Activated CD8-positive, alpha-beta memory T cell treated with anti-CD3 and anti-CD28 coated beads, Interleukin-2, amount 50 U/mL, for 24 hours (primary cell): ENCODE measurements around the gene TBC1D3B.
"Not testable (repeated sequence)": the region's sequence is repeated elsewhere in the genome, so short reads cannot be mapped to it uniquely, and the experiment has no call there.

Source experiments
- DNase-seq: peaks from one replicate; pipeline ENCODE4 v3.0.0-alpha.2; 2020; ENCODE audit errors: extremely low read depth

Gene TBC1D3B

GRCh38 chr17:36201102-36201501 lies 24.7 kb upstream of the TBC1D3B start:
- DNase-seq: not testable (repeated sequence)

- no peak for DNase-seq
These were observed 22.5 kb upstream of the TBC1D3B start for GRCh38 chr17:36198831-36199465.

- no peak for DNase-seq
These were observed 20.9 kb upstream of the TBC1D3B start for GRCh38 chr17:36197387-36197703.

- DNase-seq: no peak
These were observed 19.7 kb upstream of the TBC1D3B start for GRCh38 chr17:36196131-36196486.

- no peak for DNase-seq
These were observed 19.1 kb upstream of the TBC1D3B start for GRCh38 chr17:36195434-36196130.

GRCh38 chr17:36194832-36195433 lies 18.5 kb upstream of the TBC1D3B start:
- DNase-seq: not testable (repeated sequence)

- not testable (repeated sequence) for DNase-seq
These were observed 17.9 kb upstream of the TBC1D3B start for GRCh38 chr17:36194147-36194831.

GRCh38 chr17:36193216-36193775 lies 16.9 kb upstream of the TBC1D3B start:
- DNase-seq: no peak

GRCh38 chr17:36190549-36191330 lies 14.3 kb upstream of the TBC1D3B start:
- DNase-seq: not testable (repeated sequence)

GRCh38 chr17:36189993-36190392 lies 13.6 kb upstream of the TBC1D3B start:
- not testable (repeated sequence) for DNase-seq

GRCh38 chr17:36188891-36189306 lies 12.5 kb upstream of the TBC1D3B start:
- DNase-seq: no peak

- DNase-seq: not testable (repeated sequence)
These were observed 11.7 kb upstream of the TBC1D3B start for GRCh38 chr17:36187943-36188665.

- DNase-seq: not testable (repeated sequence)
These were observed 10.7 kb upstream of the TBC1D3B start for GRCh38 chr17:36186810-36187763.

- no peak for DNase-seq
These were observed 9.0 kb upstream of the TBC1D3B start for GRCh38 chr17:36185416-36185815.

- no peak for DNase-seq
These were observed 7.8 kb upstream of the TBC1D3B start for GRCh38 chr17:36184023-36184765.

- no peak for DNase-seq
These were observed 6.8 kb upstream of the TBC1D3B start for GRCh38 chr17:36183001-36183971.

GRCh38 chr17:36182176-36183000 lies 6.0 kb upstream of the TBC1D3B start:
- DNase-seq: no peak
